Measurements from ENCODE around the gene KIF5A.
"Not testable (repeated sequence)": the region's sequence is repeated elsewhere in the genome, so short reads cannot be mapped to it uniquely, and the experiment has no call there.

The KIF5A gene

GRCh38 chr12:57586128-57586527, 36.3 kb downstream of the KIF5A start:
- H3K27me3 ChIP-seq (ENCODE audit: insufficient read depth, low read depth), result no peaks in the 10 kb centered on the region; the same call in 1 of the 2 replicates
- no peaks in the 10 kb centered on the region for H3K79me2 ChIP-seq (ENCODE audit: insufficient read depth, low read depth)
- H3K36me3 ChIP-seq (ENCODE audit: insufficient read depth), result no peaks in the 10 kb centered on the region
- no peak overlapping the region for H3K4me2 ChIP-seq
- H3K9ac ChIP-seq, result no peak overlapping the region
- H3K4me1 ChIP-seq (ENCODE audit: low read depth, poor library complexity, severe bottlenecking), result peaks cover 15% of the 10 kb centered on the region
- TF ChIP-seq CTCF (conservative IDR thresholded peaks at IDR 0.05; ENCODE audit: low read depth, low read length), result no peak
- no peaks in the 10 kb centered on the region for H4K20me1 ChIP-seq (ENCODE audit: insufficient read depth)
- no peak overlapping the region for H2AFZ ChIP-seq (ENCODE audit: low read depth)
- H3K4me3 ChIP-seq (IDR thresholded peaks at IDR 0.05; ENCODE audit: insufficient read depth, low read depth, low read length), result no peak overlapping the region
- H3K27ac ChIP-seq, result no peak overlapping the region

- H3K4me1 ChIP-seq (ENCODE audit: low read depth, poor library complexity, severe bottlenecking), result peaks cover 20% of the 10 kb centered on the region
- no peaks in the 10 kb centered on the region for H3K36me3 ChIP-seq (ENCODE audit: insufficient read depth)
- H3K9ac ChIP-seq, result no peak overlapping the region
- peaks cover 8% of the 10 kb centered on the region; the same call in 1 of the 2 replicates for H3K79me2 ChIP-seq (ENCODE audit: insufficient read depth, low read depth)
- H3K4me2 ChIP-seq, result no peak overlapping the region
- H3K27ac ChIP-seq, result no peak overlapping the region
- H3K27me3 ChIP-seq (ENCODE audit: insufficient read depth, low read depth), result no peaks in the 10 kb centered on the region; the same call in 1 of the 2 replicates
- no peak overlapping the region for H2AFZ ChIP-seq (ENCODE audit: low read depth)
- H3K4me3 ChIP-seq (IDR thresholded peaks at IDR 0.05; ENCODE audit: insufficient read depth, low read depth, low read length), result no peak overlapping the region
- no peak for TF ChIP-seq CTCF (conservative IDR thresholded peaks at IDR 0.05; ENCODE audit: low read depth, low read length)
- no peaks in the 10 kb centered on the region for H4K20me1 ChIP-seq (ENCODE audit: insufficient read depth)
Measured at GRCh38 chr12:57586832-57587429, 37.1 kb downstream of the KIF5A start.

- Histone ChIP-seq H3K4me1 (ENCODE audit: low read depth, poor library complexity, severe bottlenecking) (peaks cover 27% of the 10 kb centered on the region), H3K79me2 (ENCODE audit: insufficient read depth, low read depth) (peaks cover 18% of the 10 kb centered on the region; the same call in 1 of the 2 replicates)
- not testable (repeated sequence) for H3K36me3 ChIP-seq (ENCODE audit: insufficient read depth); H3K27ac ChIP-seq; H3K27me3 ChIP-seq (ENCODE audit: insufficient read depth, low read depth); H2AFZ ChIP-seq (ENCODE audit: low read depth); H3K9ac ChIP-seq; H3K4me2 ChIP-seq; H4K20me1 ChIP-seq (ENCODE audit: insufficient read depth); H3K4me3 ChIP-seq (IDR thresholded peaks at IDR 0.05; ENCODE audit: insufficient read depth, low read depth, low read length)
Measured at GRCh38 chr12:57588951-57589610, 39.2 kb downstream of the KIF5A start.

GRCh38 chr12:57590479-57590863, 40.6 kb downstream of the KIF5A start:
- peak overlapping the region; percentile 53 for H3K9ac ChIP-seq
- H3K27ac ChIP-seq, result 0 out of 2 replicates have a peak overlapping the region, but pooled peaks have one; percentile 2
- no peaks in the 10 kb centered on the region for H4K20me1 ChIP-seq (ENCODE audit: insufficient read depth)
- H3K4me3 ChIP-seq (IDR thresholded peaks at IDR 0.05; ENCODE audit: insufficient read depth, low read depth, low read length), result peak overlapping the region; percentile 57
- H2AFZ ChIP-seq (ENCODE audit: low read depth), result peak overlapping the region; percentile 76
- H3K4me1 ChIP-seq (ENCODE audit: low read depth, poor library complexity, severe bottlenecking), result peaks cover 27% of the 10 kb centered on the region
- H3K27me3 ChIP-seq (ENCODE audit: insufficient read depth, low read depth), result no peaks in the 10 kb centered on the region; the same call in 1 of the 2 replicates
- TF ChIP-seq CTCF (conservative IDR thresholded peaks at IDR 0.05; ENCODE audit: low read depth, low read length), result no peak
- peak overlapping the region; percentile 96 for H3K4me2 ChIP-seq
- no peaks in the 10 kb centered on the region for H3K36me3 ChIP-seq (ENCODE audit: insufficient read depth)
- peaks cover 18% of the 10 kb centered on the region; the same call in 1 of the 2 replicates for H3K79me2 ChIP-seq (ENCODE audit: insufficient read depth, low read depth)
